Fibroblast of skin of back (primary cell): ENCODE results near the gene NDRG2.
"Not testable (repeated sequence)": the region's sequence is repeated elsewhere in the genome, so short reads cannot be mapped to it uniquely, and the experiment has no call there.

Experiments
- DNase-seq: peaks from one replicate; pipeline ENCODE4 v3.0.0-alpha.2; 2013

Gene NDRG2

GRCh38 chr14:21033133-21033698 lies 8.4 kb upstream of the NDRG2 start:
- DNase-seq: no peak

- DNase-seq: no peak
These were observed 7.7 kb upstream of the NDRG2 start for GRCh38 chr14:21032326-21033132.

- DNase-seq: no peak
These were observed 5.7 kb upstream of the NDRG2 start for GRCh38 chr14:21030531-21030930.

GRCh38 chr14:21029917-21030316 lies 5.1 kb upstream of the NDRG2 start, which contains the start of gene TPPP2:
Gene TPPP2, plus strand, starts transcription at chr14:21030217. Its CDS starts 365 bp downstream, at chr14:21030582.
- DNase-seq: no peak

- no peak for DNase-seq
These were observed 2.1 kb upstream of the NDRG2 start for GRCh38 chr14:21026988-21027315.

- DNase-seq: no peak
These were observed 1.6 kb upstream of the NDRG2 start for GRCh38 chr14:21026274-21026987.

- no peak for DNase-seq
These were observed 761 bp upstream of the NDRG2 start for GRCh38 chr14:21025371-21026273.

GRCh38 chr14:21023817-21024584 lies 860 bp downstream of the NDRG2 start:
- no peak for DNase-seq

GRCh38 chr14:21023174-21023573 lies 1.7 kb downstream of the NDRG2 start:
- no peak for DNase-seq

- DNase-seq: no peak
These were observed 2.2 kb downstream of the NDRG2 start for GRCh38 chr14:21022686-21023085.

- no peak for DNase-seq
These were observed 3.8 kb downstream of the NDRG2 start for GRCh38 chr14:21020977-21021545.

- DNase-seq: peak; percentile 19
These were observed 5.5 kb downstream of the NDRG2 start for GRCh38 chr14:21019366-21019765.

- DNase-seq: no peak
These were observed 6.1 kb downstream of the NDRG2 start for GRCh38 chr14:21018781-21019180.

- no peak for DNase-seq
These were observed 6.6 kb downstream of the NDRG2 start for GRCh38 chr14:21018286-21018685.

- DNase-seq: no peak
These were observed 7.2 kb downstream of the NDRG2 start for GRCh38 chr14:21017528-21018245.

GRCh38 chr14:21016413-21017190 lies 8.3 kb downstream of the NDRG2 start:
- DNase-seq: no peak

- no peak for DNase-seq
These were observed 9.5 kb downstream of the NDRG2 start for GRCh38 chr14:21015312-21015711.

GRCh38 chr14:21014761-21015190 lies 10.1 kb downstream of the NDRG2 start:
- DNase-seq: peak; percentile 75

- DNase-seq: no peak
These were observed 13.7 kb downstream of the NDRG2 start for GRCh38 chr14:21011136-21011535.

GRCh38 chr14:21009721-21010120 lies 15.1 kb downstream of the NDRG2 start:
- DNase-seq: not testable (repeated sequence)
